GM21423 (cell line): Measurements from ENCODE around the gene SAMD5.

Experiments
- ATAC-seq: cut with Tn5 transposase; IDR thresholded peaks from one replicate; pipeline ENCODE4 v1.9.1; 2021; ENCODE audit warnings: mild to moderate bottlenecking, moderate library complexity; ENCODE audit not compliant: unreplicated experiment

SAMD5 gene

GRCh38 chr6:147564556-147564955, 56.1 kb downstream of the SAMD5 start:
- ATAC-seq = no peak

DNA sequence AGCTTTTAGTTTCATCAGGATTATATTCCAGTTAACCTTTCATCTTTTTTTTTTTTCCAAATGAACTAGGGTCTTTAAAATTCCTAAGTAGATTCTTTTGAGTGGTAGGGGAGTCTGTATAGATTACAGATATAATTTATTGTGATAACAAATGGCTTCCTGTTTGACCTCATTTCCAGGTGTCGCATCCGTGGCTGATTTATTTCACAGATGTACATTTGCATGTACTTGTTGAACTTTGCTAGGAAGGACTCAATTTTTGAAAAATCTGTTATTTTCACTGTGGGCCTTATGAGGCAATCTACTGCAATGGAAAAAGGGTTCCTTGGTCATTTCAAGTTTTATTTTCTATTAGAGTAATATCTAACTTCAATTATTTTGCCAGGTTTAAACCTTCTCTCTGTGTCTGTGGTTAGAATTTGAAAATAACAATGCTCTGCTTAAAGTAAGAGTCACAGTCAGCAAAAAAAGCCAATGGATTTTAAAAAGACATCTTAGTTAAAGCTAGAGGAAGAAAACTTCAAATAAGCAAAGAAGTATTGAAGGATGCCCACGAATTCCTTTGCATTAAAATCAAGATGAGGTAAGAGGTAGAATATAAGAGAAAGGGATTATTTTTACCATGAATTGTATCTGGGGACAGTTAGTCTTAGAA, 57.9 kb downstream of the SAMD5 start:
- no peak for ATAC-seq

DNA sequence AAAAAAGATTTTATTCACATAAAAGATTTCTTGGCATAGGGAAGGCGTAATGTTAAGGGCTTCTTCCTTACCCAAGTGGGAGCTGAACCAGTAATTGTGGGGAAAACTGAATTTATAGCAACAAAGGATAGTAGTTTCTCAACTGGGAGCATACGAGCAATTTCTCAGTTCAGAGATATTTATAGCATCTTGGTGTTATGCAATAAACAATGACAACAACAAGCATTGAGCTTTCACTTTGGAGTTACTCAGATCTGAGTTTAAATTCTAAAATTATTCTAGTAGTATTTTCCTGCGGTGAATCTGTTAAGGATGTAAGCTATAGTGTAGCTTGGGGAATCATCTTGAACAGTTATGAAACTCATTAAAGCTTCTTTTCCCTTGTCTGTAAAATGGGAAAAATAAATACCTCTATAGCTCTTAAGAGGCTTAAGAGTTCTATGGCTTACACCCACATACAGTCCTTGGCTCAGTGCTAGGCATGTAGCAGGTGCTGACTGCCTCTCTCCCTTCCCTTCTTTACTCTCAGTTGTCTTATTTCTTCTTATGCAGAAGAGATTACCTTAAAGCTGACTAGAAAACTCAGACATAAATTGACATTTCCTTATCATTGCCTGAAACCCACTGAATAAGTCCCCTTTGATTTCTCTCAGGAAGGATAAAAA, 58.8 kb downstream of the SAMD5 start:
- peak; percentile 54 for ATAC-seq

DNA sequence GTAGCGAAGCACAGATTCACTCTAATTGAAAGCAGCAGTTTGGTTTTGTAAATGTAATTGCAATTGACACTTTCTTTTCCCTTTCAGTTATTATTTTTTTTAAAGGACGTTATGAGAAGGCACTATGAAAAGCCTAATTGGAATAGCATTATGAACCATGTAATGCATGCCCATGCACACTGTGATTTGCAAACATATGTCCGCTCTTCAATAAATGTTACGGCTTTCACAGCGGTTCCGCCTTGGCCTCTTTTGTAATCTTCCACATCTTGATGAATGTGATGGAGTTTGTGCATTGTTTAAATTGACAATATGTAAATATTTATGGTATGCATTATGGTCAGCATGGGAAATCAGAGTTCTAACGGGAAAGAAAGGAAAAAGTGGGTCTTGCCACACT, 61.3 kb downstream of the SAMD5 start:
- ATAC-seq = no peak

- ATAC-seq = no peak
Observed at GRCh38 chr6:147570681-147571080, 62.2 kb downstream of the SAMD5 start.

DNA sequence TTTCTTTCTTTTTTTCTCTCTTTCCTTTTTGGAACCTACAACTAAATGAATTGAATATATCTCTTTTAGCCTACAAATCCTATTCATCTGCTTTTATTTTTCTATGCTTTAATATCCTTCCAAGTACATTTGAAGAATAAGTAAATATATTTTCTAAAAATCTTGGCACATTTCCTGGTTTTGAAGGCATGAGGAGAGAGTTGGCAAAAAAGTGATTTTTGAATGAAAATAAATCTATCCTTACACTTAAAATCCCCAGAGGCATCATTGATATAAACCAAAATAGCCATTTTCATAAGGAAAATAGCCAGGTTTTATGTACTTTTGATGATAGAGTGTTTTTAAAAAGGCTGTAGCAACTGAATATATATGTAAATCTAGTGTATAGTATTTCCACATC, 69.0 kb downstream of the SAMD5 start:
- ATAC-seq = no peak

DNA sequence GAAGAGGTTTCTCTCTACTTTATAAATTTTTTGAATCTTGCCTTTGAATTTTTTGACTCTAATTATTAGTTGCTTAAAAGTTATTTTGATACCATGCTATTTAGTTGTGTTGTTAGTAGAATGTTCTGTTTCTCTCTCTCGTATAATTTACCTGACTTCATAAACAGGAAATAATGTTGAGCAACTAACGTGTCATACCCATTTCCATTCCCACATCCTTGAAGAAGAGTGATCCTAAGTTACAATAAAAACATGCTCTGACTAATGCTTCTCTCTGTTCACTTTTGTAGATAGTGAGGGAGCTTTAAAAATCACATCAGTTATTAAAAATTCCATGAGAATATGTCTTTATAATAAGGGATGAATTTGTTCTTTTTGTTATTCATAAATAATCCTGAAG, 69.7 kb downstream of the SAMD5 start:
- ATAC-seq = no peak

GRCh38 chr6:147578883-147579282, 70.4 kb downstream of the SAMD5 start:
- ATAC-seq = no peak

DNA sequence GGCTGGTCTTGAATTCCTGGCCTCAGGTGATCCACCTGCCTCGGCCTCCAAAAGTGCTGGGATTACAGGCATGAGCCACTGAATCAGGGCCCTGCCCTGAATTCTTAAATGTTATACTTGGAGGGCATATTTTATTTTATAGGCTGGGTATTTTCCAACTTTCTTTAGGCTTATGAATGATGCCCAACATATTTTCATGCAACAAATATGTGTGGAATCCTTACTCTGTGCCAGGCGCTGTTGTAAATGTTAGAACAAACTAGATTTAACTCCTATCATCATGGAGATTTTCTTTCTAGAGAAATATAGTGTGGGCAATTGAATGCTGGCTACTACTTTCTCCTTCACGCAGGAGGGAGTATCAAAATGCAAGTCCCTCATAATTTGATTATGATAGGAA, 71.2 kb downstream of the SAMD5 start:
- ATAC-seq = no peak

GRCh38 chr6:147582991-147583390, 74.5 kb downstream of the SAMD5 start:
- no peak for ATAC-seq

DNA sequence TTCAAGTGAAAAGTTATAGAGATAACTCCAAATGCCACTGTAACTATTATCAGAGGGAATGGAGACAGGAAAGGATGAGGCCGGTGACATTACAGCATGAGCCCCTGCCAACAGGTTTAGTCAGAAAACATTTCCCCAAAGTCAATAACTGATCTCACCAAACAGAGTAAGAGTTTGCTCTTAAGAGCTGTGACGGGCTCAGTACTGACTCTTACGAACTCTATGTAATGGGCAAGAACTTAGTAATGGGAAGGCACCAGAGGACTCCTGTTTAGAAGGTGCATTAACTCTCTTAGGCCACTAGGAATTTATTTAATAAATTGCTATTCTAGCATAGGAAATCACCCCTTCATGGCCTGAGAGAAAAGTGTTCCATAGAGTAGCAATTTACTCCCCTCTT, 76.8 kb downstream of the SAMD5 start:
- no peak for ATAC-seq

DNA sequence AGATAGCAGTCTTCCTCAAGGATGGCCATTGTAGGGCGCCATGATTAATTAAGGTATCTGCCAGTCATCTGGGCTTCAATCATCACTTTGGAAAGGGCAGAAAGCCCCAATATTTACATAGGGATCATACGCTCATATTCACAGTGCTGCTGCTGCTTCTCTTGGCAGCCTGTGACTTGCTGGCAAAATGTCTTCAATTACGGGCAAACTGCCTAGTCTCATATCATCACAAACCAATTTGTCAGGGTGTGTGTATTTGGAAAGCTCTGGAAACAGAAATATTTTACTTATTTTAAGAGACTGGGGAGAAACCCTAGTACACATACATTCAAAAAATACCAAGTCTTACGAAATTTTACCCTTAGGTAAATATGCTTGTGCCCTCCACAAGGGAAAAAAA, 77.6 kb downstream of the SAMD5 start:
- ATAC-seq = no peak

DNA sequence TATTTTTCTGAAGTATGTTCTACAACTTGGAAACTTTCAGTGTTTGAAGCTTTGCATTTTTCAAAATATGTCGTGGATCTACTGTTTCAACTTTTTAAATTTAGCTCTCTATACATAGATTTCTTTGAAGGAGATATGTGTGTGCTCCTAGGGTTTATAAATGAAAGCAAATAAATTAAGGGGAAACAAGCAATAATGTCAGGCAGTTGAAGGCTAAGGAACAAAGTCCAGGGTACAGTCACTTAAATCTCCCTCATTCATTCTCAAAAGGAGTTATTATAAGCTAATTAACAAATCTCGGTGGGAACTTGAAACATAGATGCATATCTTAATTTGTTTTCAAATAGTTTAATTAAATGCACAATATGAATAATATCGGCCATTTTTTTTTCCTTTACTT, 79.4 kb downstream of the SAMD5 start:
- ATAC-seq = no peak

DNA sequence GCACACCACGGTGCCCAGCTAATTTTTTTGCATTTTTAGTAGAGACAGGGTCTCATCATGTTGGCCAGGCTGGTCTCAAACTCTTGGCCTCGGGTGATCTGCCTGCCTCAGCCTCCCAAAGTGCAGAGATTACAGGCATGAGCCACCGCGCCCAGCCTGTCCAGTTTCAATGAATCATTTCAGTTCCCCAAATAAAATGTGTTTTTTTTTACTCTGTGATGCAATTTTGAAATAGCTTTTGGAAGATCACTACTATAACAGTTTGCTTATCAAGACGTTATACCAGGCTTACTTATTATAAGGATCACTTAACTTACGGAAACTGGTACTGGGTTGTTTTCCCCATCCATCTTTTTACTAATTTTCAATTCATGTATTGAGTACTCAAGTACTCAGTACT, 80.0 kb downstream of the SAMD5 start:
- no peak for ATAC-seq

- no peak for ATAC-seq
Observed at GRCh38 chr6:147589739-147590250, 81.3 kb downstream of the SAMD5 start.

DNA sequence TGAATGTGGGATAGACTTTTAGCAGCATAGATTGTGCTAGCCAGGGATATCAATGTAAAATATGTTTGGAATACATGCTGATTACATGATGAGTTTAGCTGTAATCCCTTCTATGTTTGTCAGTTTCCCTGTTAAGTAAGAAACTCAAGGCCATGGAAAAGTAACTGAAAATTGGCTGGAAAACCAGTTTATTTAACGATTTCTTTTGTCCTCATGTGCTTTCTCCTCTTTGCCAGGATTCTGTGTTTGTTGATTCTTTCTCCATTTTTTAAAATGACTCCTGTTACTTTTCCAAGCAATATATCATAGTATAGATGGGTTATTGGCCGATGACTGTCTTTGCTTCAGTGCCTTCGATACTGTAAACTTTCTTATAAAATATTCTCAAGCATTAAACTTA, 87.5 kb downstream of the SAMD5 start:
- ATAC-seq = no peak

DNA sequence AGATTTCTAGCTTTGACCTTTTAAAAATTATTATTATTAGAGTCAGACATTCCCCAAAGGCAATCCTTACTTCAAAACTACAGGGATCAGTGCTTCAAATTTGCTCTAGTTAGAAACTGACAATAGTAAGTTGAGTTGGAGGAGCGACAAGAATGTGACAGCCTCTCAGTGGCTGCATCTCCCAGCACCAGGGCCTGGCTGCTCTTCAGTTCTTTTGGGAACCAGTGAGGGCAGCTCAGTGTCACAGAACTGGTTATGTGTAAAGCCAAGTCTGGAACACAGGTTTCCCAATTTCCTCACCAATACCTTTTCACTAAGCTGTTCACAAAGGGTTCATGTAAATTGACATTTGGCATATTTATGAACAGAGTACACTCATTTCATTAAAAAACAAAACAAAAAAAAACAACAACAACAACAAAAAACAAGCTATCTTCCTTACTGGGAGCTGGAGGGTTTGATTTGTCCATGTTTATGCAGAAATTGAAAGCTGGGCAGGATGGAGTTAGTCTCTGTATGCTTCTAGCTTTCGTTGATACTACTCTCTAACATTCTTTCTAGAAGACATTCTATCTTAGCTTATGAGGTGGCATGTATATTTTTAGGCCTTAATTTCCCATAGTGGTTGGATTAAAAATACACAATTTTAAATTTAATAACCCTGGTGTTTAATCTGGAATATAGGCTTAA, 95.0 kb downstream of the SAMD5 start:
- no peak for ATAC-seq

DNA sequence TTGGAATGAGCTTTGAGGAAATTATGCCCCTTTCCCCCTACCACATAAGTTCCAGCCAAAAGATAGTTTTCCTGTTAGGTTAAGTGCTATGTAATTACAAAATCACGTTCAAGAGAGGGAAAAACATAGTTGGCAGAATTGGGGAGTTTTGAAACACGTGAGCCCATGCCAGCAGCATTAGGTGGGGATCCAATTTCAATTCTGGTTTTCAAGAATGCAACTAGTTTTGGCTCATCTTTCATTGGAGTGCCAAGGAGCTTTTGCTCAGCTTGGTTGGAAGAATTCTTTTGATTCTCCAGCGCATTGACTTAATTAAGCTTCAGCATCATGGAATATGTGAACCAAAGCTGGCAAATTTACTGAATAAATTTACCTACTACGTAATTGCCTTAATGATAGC, 95.9 kb downstream of the SAMD5 start:
- ATAC-seq = no peak

GRCh38 chr6:147611992-147612391, 103.5 kb downstream of the SAMD5 start:
- no peak for ATAC-seq

DNA sequence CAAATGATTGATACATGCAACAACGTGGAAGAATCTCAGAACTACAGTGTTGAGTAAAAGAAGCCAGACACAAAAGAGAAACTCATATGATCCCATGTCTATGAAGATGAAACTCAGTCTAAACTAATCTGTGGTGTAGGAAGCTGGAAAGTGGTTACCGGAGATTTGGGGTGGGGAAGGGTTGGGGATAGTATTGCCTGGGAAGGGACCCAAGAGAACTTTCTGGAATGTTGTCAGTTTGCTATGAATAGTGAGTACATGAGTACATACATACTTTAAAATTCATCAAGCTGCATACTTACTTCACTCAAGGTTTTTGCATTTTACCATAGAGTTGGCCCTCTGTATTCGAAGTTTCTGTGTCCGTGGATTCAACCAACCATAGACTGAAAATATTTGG, 106.0 kb downstream of the SAMD5 start:
- ATAC-seq = no peak

GRCh38 chr6:147615659-147616456, 107.4 kb downstream of the SAMD5 start:
- no peak for ATAC-seq
